ENCODE results near the gene ATG10.
"Not testable (repeated sequence)": the region's sequence is repeated elsewhere in the genome, so short reads cannot be mapped to it uniquely, and the experiment has no call there.

ATG10 gene

DNA sequence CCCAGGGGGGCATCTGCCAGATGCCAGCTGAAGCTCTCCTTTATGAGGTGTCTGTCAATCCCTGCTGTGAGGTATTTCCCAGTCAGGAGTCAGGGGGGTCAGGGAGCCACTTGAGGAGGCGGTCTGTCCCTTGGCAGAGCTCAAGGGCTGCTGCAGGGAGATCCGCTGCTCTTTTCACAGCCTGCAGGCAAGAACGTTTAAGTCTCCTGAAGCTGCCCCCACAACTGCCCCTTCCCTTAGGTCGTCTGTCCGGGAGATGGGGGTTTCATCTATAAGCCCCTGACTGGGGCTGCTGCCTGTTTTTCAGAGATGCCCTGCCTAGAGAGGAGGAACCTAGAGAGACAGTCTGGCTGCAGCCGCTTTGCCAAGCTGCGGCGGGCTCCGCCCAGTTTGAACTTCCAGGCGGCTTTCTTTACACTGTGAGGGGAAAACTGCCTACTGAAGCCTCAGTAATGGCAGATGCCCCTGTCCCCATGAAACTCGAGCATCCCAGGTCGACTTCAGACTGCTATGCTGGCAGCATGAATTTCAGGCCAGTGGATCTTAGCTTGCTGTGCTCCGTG lies 158.0 kb downstream of the ATG10 start:
- no peak for DNase-seq (ENCODE audit: low spot score)

DNA sequence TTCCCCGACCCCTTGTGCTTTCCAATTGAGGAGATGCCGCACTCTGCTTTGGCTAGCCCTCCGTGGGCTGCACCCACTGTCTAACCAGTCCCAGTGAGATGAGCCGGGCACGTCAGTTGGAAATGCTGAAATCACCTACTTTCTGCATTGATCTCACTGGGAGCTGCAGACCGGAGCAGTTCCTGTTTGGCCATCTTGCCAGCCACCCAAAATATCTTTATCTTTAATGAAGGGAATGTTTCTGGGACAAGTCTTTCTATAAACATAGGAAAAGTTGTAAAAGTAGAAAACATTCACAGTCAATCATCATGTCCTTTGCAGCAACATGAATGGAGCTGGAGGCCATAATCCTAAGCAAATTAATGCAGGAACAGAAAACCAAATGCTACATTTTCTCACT lies 158.8 kb downstream of the ATG10 start:
- no peak for DNase-seq (ENCODE audit: low spot score)

DNA sequence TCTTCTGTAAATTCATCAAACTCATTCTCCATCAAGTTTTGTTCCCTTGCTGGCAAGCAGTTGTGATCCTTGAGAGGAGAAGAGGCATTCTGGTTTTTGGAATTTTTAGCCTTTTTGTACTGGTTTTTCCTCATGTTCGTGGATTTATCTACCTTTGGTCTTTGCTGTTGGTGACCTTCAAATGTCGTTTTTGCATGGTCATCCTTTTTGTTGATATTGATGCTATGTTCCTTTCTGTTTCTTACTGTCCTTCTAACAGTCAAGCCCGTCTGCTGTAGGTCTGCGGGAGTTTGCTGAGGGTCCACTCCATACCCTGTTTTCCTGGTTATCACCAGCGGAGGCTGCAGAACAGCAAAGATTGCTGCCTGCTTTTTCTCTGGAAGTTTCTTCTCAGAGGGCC lies 165.4 kb downstream of the ATG10 start:
- no peak for DNase-seq (ENCODE audit: low spot score)

DNA sequence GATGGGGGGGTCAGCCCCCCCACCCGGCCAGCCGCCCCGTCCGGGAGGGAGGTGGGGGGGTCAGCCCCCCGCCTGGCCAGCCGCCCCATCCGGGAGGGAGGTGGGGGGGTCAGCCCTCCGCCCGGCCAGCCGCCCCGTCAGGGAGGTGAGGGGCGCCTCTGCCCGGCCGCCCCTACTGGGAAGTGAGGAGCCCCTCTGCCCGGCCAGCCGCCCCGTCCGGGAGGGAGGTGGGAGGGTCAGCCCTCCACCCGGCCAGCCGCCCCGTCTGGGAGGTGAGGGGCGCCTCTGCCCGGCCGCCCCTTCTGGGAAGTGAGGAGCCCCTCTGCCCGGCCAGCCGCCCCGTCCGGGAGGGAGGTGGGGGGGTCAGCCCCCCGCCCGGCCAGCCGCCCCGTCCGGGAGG lies 168.0 kb downstream of the ATG10 start:
- DNase-seq (ENCODE audit: low spot score), result not testable (repeated sequence)

DNA sequence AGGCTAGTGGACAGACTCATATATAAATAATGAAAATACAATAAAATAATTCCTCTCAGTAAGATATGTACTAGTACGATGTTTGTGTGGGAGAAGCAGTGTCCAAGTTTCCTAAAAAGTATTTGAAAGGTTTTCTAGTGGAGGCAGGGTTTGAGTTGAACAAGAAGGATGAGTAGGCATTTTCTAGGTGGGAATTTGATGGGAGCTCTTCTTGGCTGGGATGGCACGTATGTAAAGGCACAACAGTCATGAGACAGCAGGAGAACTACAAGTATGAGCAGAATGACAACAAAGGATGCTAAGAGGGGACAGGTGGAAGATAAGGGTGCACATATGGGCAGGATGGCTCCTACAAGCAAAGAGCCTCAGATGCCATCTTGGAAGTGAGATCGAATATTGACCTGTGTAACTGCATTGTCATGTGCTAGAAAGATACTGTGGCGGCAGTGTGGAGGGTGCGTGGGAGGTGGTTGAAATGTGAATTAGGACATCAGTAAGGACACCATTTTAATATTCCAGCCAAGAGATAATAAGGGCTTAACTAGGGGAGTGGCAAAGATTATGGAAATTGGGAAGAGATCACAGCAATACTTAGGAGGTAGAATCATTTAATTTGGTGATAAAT lies 170.5 kb downstream of the ATG10 start:
- DNase-seq (ENCODE audit: low spot score), result no peak

DNA sequence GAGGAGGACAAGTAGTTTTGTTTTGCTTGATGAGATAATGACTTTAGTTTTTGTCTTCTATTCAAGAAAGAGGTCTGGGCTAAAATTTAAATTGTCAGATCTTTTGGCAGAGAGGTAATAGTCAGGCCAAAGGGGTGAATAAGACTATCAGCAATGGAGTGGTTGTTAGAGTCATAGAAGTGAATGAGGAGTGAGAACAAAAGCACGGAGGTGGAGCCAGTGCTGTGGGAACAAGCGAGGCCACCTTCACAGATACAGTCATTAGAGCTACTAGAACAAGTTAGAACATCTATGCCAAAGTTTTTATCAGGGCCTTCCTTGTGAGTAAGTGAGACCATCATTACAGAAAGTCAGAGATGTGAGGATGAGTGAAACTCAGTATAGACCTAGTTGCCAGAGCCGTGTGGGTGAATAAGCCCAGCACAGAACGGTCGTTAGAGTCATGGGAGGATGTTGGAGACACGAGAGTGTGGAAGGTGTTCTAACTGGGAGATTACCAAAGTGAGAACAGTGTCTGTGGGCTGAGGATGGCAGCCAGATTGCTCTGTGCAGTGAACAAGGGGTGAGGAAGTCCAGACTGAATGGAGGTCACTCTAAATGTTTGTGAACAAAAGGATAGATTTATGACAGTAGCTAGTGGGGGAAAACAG lies 171.2 kb downstream of the ATG10 start:
- no peak for DNase-seq (ENCODE audit: low spot score)

DNA sequence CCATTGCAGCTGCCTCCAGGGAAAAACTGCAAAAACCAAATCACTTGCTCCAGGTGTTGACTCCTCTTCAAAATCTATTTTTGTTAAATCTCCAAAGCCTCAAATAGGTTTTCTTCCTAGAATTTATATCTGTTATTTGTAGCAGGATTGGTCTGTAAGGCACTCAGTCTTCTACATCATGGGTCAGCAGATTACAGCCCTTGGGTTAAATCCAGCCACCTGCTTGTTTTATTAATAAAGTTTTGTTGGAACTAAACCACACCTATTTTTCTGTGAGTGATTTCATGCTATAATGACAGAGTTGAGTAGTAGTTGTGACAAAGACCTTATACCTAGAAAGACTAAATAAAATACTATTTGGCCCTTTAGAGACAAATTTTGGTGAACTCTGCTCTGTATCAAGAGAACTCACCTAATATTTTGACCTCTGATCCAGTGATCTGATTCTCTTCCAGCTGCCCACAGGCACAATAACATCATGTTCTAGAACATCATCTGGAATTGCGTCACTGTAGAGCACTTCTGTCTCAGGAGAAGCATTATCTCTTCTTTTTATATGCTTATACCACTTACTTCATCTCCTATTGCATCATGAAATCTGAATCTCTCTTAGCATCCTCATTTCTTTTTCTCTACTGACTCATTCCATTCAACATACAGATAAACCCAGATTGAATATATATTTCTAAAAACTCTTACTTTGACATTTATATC lies 176.2 kb downstream of the ATG10 start:
- DNase-seq (ENCODE audit: low spot score), result no peak

DNA sequence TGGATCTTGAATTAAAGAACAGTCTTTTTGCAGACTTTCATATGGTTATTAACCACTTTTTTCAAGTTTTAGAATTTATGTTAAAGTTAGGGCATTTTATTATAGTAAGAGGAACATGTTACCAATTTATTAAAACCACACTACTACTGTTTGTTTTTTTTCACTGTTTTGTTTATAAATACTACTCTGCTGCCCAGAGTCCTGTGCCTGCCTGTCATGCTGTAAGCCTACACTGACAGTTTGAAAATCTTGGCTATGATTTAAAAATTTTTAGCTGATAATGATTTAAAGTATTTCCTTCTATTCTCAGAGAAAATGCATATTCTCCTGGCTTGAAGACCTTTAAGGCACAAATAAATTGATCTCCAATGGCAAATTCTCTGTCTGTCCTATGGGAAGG lies 177.6 kb downstream of the ATG10 start:
- DNase-seq (ENCODE audit: low spot score), result no peak

DNA sequence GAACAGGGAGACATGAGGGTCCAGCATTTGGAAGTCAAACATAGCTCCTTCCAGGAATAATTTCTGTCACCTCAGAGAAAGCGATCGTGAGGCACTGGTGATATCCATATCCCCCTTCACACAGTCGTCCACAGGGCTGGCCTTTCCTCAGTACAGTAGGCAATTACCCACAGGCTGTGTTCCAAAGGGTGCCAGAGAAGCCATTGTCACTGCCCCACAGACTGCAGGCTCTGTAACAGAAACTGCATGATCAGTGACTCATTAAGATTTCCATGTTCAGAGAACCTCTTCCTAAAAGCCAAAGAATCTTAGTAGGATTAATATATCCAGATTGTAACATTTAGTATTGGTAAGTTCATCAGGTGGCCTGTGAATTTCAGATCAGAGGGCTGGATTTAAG lies 178.7 kb downstream of the ATG10 start:
- DNase-seq (ENCODE audit: low spot score), result no peak

DNA sequence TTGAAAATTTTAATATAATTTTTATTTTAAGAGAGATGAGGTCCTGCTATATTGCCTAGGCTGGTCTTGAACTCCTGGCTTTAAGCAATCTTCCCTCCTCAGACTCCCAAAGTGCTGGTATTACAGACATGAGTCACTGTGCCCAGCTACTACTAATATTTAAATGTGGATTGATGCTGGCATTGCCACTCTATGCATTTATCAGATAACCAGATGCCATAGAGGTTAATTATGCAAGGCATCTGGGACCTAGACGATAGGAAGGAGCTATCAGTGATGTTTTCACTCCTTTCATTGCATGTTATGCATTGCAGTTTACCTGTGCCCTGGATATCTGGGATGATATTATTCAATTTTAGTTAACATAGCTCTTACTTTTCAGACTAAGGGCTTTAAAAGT lies 179.4 kb downstream of the ATG10 start:
- no peak for DNase-seq (ENCODE audit: low spot score)

DNA sequence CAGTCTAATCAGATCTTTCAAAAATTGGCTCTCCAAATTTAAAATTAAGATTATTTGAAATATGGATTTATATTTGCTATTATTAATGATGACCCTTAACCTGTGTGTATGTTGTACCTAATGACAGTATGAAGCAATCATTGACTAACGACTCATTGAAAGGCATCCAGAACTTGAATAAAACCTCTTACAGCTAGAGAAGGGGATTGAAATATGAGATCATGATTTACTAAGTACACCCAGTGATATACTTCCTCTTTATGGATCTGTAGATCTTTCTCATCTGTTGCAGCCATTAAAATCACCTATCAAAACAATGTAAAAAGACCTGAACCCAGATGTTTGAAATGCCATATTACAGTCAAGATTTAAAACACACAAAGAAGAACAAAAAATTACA lies 179.8 kb downstream of the ATG10 start:
- DNase-seq (ENCODE audit: low spot score), result no peak

DNA sequence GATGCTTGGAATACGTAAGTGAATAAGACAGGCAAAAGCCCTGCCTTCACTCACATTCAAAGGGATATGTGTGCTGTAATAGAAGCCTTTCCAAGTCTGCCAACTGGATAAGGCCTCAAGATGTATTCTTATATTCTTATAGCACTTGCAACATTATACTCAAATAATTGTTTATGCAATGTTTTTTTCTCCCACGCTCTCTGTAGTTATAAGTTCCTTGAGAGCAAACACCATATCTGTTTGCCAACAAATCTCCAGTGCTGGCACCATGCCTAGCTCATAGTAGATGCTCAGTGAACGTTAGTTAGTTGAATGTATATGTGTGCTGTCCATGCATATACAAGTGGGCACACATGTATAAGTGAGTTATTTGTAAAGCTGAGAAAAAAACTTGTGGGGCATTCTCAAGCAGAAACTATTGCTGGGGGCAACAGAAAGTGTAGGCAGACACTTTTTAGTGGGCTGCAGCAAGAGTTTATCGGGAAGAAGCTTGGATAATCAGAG lies 181.2 kb downstream of the ATG10 start:
- DNase-seq (ENCODE audit: low spot score), result no peak

DNA sequence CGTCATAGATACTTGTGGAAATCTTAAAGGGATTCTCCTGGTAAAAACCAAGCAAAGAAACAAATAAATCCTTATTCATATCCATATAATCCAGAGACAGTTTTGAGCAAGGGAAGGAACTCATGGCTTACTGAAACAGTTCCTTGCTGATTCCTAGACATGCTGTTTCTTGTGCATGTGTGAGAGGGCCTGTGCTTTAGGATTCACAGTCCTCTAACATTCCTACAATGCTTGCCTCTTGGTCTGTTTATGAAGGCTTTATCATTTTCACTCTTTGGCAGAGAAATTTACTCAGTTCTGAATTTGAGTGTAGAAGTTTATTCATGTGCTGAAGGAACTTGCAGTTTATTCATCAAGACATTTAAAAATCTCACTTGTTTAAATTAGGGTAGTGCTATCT lies 183.0 kb downstream of the ATG10 start:
- no peak for DNase-seq (ENCODE audit: low spot score)

DNA sequence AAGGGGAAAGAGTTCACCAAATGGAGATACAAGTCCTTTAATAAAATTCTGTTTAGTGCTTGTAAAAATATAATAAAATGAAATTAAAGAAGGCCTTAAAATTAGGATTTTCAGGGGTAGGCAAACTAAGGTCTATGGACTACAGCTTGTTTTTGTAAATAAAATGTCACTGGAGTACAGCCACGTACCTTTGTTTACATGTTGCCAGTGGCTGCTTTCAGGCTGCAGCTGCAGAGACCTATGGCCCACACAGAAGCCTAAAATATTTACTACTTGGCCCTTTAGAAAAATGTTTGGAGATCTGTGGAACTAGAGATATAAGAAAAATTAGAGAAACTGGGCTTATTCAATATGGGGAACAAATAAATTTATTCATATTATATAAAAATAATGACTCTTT lies 183.5 kb downstream of the ATG10 start:
- no peak for DNase-seq (ENCODE audit: low spot score)

DNA sequence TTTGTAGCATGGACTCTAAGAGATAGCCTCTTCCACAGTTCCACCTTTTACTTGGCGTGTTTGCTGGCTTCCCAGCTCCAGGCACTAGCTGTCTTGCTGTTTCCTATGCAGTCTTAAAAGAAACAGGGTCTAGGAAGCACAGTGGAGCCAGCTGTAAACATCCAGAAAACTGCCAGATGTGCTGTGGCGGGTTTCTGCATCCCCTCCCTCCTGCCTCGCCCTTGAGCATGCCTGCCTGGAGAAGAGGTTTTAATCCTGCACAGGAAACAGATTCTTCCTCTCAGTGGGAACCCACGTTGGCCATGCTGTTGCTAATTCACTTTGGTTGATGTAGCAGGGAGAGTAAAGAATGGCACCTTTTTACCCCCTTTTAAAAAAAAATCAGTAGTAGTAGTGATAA lies 185.1 kb downstream of the ATG10 start:
- no peak for DNase-seq (ENCODE audit: low spot score)

DNA sequence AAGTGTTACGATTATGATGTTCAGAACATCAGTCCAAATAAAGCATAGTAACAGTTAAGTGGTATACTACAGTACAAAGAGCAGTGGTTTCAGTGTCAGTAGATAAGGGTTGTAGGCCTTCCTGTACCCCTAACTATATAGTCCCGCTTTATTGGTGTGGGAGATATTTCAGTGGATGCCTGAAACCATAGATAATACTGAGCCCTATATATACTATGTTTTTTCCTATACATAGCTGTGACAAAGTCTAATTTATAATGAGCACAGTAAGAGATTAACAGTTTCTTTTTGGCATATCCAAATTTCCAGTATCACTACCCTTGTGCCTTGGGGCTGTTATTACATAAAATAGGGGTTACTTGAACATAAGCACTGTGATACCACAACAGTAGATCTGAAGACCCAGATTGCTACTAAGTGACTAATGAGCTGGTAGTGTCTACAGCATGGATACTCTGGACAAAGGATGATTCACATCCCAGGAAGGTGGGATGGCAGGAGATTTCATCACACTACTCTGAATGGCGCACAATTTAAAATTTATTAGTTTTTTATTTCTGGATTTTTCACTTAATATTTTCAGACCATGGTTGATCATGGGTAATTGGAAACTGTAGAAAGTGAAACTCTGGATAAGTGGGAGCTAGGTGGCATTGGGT lies 187.1 kb downstream of the ATG10 start:
- DNase-seq (ENCODE audit: low spot score), result peak; percentile 59

DNA sequence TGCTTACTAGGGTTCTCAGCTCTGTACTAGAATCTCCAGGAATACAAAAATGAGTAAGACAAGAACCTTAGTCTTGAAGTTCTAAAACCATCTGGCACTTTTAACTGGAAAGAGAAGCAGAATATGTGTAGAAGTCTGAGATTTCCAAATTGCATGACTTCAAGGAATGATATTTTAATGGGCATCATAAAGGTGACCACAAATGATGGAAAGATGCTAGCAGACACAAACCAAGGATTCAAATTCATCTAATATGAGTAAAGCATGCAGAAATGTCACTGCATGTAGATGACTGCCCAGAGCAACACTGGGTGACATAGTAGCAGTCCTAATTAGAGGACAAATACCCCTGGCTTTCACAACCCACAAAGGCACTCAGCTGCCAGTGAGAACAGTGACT lies 189.1 kb downstream of the ATG10 start:
- DNase-seq (ENCODE audit: low spot score), result no peak

DNA sequence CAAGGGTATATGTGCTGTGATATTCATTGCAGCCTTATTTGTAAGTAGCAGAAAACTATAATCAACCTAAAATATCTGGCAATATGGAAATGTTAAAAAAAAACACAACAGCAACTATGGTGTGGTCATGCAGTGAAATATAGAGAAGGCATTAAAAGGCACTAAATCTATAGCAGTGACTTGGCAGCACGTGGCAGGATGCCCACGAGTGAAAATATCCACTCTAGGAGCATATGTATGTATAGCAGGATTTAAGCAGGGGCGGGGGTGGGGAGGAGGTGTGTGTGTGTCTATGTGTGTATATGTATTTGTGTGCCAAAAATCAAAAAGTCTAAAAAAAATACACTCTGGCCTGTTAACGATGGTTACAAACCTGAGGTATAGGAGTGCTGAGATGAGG lies 190.8 kb downstream of the ATG10 start:
- DNase-seq (ENCODE audit: low spot score), result no peak

DNA sequence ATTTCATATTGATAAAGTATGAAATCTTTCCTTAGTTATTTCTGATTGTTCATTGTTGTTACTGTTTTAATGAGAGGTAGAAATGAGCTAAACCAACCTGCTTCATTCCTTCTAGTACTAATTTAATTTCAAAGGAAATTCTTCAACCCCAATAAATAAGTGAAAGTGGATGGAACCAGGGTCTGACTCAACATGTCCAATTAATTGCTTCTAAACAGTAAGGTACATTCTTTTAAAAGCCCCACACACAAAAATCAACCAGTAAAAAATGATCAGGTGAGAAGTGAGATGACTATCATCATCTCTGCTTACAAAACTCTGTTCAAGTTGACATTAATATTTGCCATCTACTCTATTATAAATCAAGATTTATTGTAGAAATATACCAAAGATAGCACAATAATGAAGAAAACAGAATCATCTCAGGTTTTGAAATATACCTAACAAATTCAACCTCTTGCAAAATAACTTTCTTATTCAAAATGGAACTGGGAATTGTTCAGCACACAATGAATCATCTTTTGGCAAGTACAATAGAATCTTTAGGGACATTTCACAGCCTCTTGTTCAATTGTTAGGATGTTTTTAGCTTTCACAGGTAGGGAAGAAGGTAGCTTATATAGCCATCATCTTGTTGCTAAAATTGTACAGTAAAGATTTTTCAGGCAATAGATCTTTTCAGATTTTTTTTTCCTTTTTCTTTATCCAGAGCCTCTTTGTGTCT lies 191.8 kb downstream of the ATG10 start:
- no peak for DNase-seq (ENCODE audit: low spot score)

DNA sequence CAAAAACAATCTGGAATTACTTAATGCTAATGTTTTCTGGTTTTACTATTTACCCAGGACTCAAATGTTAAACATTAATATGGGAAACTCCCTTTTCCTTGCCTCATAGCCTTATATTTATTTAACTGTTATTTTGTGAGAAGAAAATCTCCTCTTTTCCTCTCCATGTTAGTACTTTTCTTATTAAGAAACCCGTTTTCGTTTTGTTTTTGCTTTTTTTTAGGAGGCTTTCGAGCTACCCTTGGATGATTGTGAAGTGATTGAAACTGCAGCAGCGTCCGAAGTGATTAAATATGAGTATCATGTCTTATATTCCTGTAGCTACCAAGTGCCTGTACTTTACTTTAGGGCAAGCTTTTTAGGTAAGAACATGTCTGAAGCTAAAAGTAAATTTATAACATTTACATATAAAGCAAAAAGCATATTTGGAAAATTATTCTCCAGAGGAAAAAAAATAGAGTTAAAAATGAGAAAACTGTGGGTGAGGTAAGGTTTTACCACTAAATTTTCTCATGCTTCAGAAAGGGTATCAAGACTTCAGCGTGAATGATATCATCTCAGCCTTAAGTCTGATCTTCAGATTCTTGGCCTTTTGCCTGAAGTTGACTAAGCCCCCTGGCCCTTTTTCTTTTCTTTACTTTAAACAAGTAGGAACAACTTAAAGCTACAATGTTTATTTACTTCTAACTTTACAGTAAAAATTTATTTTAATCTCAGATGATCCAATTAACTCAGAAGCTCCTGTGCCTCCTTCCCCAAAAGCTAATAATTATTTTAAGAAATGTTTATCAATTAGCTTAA lies 192.6 kb downstream of the ATG10 start:
- peak; percentile 43 for DNase-seq (ENCODE audit: low spot score)

All from RKO (cell line).